Panc1 (cell line): ENCODE measurements around the gene DNAJC18. TPM values are rescaled to one million over a fixed set of nuclear protein-coding genes. Genes with fewer than 3 reads are reported as not detected.

Experiments
- ATAC-seq: fragments of 200-7000 bp; cut with Tn5 transposase; 2 replicates; pipeline ENCODE4 v1.9.1; 2020; ENCODE audit warnings: mild to moderate bottlenecking, moderate library complexity
- BruUV-seq: library from RNA; stranded (reverse); fragments of 400-500 nt; replicated peaks from 2 replicates; lab custom pipeline; 2021; lab: Mats Ljungman, UMichigan
- CTCF ChIA-PET: fragments of 300-600 bp; sonication (Branson Sonifier 250); formaldehyde crosslinking; loops from one replicate; lab custom pipeline; 2022; ENCODE audit warnings: antibody characterized with exemption; lab: Charles Lee
- POLR2A ChIA-PET: fragments of 300-600 bp; sonication (Branson Sonifier 250); formaldehyde crosslinking; loops from one replicate; lab custom pipeline; 2022; ENCODE audit warnings: antibody characterized with exemption; lab: Charles Lee
- DNase-seq: peaks from one replicate; pipeline ENCODE4 v3.0.0-alpha.2; 2010; ENCODE audit warnings: low read depth, low spot score
- H3K27ac ChIP-seq: 2 replicates; pipeline ENCODE4 v1.5.1; 2011; ENCODE audit warnings: mild to moderate bottlenecking, low read length, inconsistent platforms
- H3K27me3 ChIP-seq: fragments of 200-500 bp; sonication (Bioruptor generic); 2 replicates; pipeline ENCODE4 v1.6.0; 2014; ENCODE audit warnings: low read length, inconsistent platforms; ENCODE audit not compliant: control insufficient read depth, insufficient read depth
- H3K36me3 ChIP-seq: fragments of 200-500 bp; sonication (Bioruptor generic); 2 replicates; pipeline ENCODE4 v1.5.1; 2014; ENCODE audit warnings: inconsistent platforms, mild to moderate bottlenecking, low read length, moderate library complexity; ENCODE audit not compliant: control insufficient read depth, insufficient read depth
- H3K4me1 ChIP-seq: 2 replicates; pipeline ENCODE4 v1.5.1; 2011; ENCODE audit warnings: inconsistent platforms, mild to moderate bottlenecking, low read length, moderate library complexity; ENCODE audit not compliant: control insufficient read depth, insufficient read depth
- H3K4me3 ChIP-seq, 2 experiments: 2 replicates each; pipeline ENCODE4 v1.5.1; 2011 to 2012; ENCODE audit warnings: low read depth in 2 of 2, low read length in 2 of 2, mild to moderate bottlenecking in 2 of 2, inconsistent platforms in 1 of 2, moderate library complexity in 1 of 2
- H3K9me3 ChIP-seq: fragments of 200-500 bp; sonication (Bioruptor generic); 2 replicates; pipeline ENCODE4 v1.5.1; 2014; ENCODE audit warnings: low read depth, mild to moderate bottlenecking, inconsistent platforms, low read length, moderate library complexity; ENCODE audit not compliant: control insufficient read depth, insufficient read depth
- CTCF ChIP-seq: fragments of 450-650 bp; IDR thresholded peaks from 2 replicates; pipeline ENCODE4 v1.5.1; 2017; ENCODE audit warnings: mild to moderate bottlenecking
- POLR2AphosphoS5 ChIP-seq: IDR thresholded peaks from 2 replicates; pipeline ENCODE4 v1.6.1; 2012; ENCODE audit warnings: mild to moderate bottlenecking, low read depth, low read length, moderate library complexity
- REST ChIP-seq, 2 experiments: IDR thresholded peaks; 2 replicates each; pipeline ENCODE4 v1.6.1; 2011 to 2012; ENCODE audit warnings: low read depth in 2 of 2, control low read depth in 1 of 2, low read length in 1 of 2, mild to moderate bottlenecking in 1 of 2, moderate library complexity in 1 of 2; ENCODE audit not compliant: insufficient read depth in 1 of 2
- SIN3A ChIP-seq: IDR thresholded peaks from 2 replicates; pipeline ENCODE4 v1.6.1; 2012; ENCODE audit warnings: low read depth, mild to moderate bottlenecking, low read length, moderate library complexity, borderline replicate concordance; ENCODE audit not compliant: insufficient read depth
- TCF7L2 ChIP-seq: IDR thresholded peaks from 2 replicates; pipeline ENCODE4 v1.6.1; 2011; ENCODE audit warnings: mild to moderate bottlenecking, low read depth, low read length, inconsistent platforms
- in situ Hi-C: cut with HindIII; loops from 2 replicates; pipeline ENCODE4 v1.10.0; 2016; ENCODE audit warnings: low sequenced_read_pairs, low pct_unique_long_range_greater_than_20kb
- intact Hi-C: fragments of 100-400 bp; cut with micrococcal nuclease; formaldehyde crosslinking; loops from one replicate; pipeline ENCODE4 v1.10.0; 2022; ENCODE audit not compliant: unreplicated experiment
- total RNA-seq: library from RNA; stranded (reverse); gene quantifications from one replicate; pipeline ENCODE4 v1.2.1, GENCODE V29; 2021; ENCODE audit not compliant: unreplicated experiment

DNAJC18 gene
- total RNA-seq, 1 experiment from 2014 or later = 8.8 TPM

- ATAC-seq (no peak), DNase-seq (no peak)
- BruUV-seq = no TSS peak
- no peak overlapping the region for H3K27ac ChIP-seq
- no peaks in the 10 kb centered on the region for H3K27me3 ChIP-seq
- H3K36me3 ChIP-seq = no peaks in the 10 kb centered on the region
- no peaks in the 10 kb centered on the region for H3K4me1 ChIP-seq
- POLR2A ChIA-PET = no interaction called here
- CTCF ChIA-PET = no interaction called here
- intact Hi-C loops (no loop called here), in situ Hi-C loops (no loop called here)
- no peaks in the 10 kb centered on the region for H3K9me3 ChIP-seq
- TF ChIP-seq CTCF (no peak), POLR2AphosphoS5 (no peak), REST (IDR thresholded peaks at IDR 0.05; ENCODE audit: insufficient read depth in 1 of 2, low read depth in 2 of 2, low read length in 1 of 2) (no peak), SIN3A (no peak)
- H3K4me3 ChIP-seq = no peak overlapping the region
Measured at GRCh38 chr5:139456776-139457175, 17.5 kb upstream of the DNAJC18 start.

GRCh38 chr5:139454568-139455290, 15.4 kb upstream of the DNAJC18 start:
- ChIA-PET POLR2A (no interaction called here), CTCF (no interaction called here)
- no peaks in the 10 kb centered on the region for H3K27me3 ChIP-seq
- H3K4me3 ChIP-seq = no peak overlapping the region
- no peak overlapping the region for H3K27ac ChIP-seq
- in situ Hi-C loops (no loop called here), intact Hi-C loops (no loop called here)
- DNase-seq (no peak), ATAC-seq (peak; percentile 47; the same call in 1 of the 2 replicates)
- H3K36me3 ChIP-seq = no peaks in the 10 kb centered on the region
- BruUV-seq = no TSS peak
- TF ChIP-seq SIN3A (no peak), TCF7L2 (no peak), REST (IDR thresholded peaks at IDR 0.05; ENCODE audit: insufficient read depth in 1 of 2, low read depth in 2 of 2, low read length in 1 of 2) (no peak), POLR2AphosphoS5 (no peak), CTCF (no peak)
- no peaks in the 10 kb centered on the region for H3K9me3 ChIP-seq
- no peaks in the 10 kb centered on the region for H3K4me1 ChIP-seq
